Left kidney (tissue), 2 donors: ENCODE data around the gene GIMAP5. TPM values are rescaled to one million over a fixed set of nuclear protein-coding genes. Genes with fewer than 3 reads are reported as not detected.

ENCODE experiments used
- DNase-seq: peaks from one replicate; pipeline ENCODE4 v3.0.0-alpha.2; 2013
- polyA plus RNA-seq: library from polyadenylated mRNA; unstranded; fragments of 120-200 nt; gene quantifications from one replicate; pipeline ENCODE4 v1.2.1, GENCODE V29; 2013; ENCODE audit not compliant: insufficient read length

GIMAP5 gene
- polyA plus RNA-seq, 1 donor, result 5.6 TPM

GRCh38 chr7:150733482-150734095 is 3.6 kb upstream of the GIMAP5 start:
- DNase-seq, result no peak

- DNase-seq, result no peak
Measured at GRCh38 chr7:150734254-150734653, 3.0 kb upstream of the GIMAP5 start.

DNA sequence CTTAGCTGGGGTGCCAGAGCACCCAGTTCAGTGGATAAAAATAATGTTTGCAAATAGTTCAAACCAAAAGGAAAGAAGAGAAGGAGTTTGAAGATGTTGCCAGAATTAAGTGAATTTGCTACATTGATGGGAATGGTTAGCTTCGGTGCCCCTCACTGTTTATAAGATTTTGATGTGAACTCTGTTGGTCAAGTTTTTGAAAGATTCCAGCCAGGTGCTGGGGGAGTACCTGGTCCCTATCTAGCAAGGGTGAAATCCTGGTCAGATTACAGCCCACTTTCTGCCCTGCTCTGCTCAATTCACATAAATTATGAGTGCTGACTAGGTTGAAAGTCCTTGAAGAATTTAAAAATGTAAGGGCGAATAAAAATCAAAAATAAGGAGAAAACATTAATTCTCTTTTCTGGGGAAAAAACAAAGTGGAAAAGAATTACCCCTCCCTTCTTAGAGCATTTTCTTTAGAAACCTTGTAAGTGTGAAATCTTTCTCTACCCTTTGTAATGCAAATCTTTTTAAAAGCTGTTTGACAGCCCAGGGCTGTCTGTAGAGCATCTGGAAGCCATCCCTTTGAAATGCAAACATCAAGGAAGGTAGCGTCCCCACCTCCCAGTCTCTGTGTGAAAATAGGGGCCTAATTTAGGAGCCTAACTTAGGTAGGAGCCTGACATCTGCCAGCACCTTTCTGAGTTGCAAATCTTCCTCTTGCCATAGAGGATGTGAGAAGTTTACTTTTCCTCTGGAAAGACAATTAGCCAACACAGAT is 1.4 kb upstream of the GIMAP5 start:
- DNase-seq, result no peak

- DNase-seq, result no peak
Measured at GRCh38 chr7:150736864-150737263, 354 bp upstream of the GIMAP5 start.

DNA sequence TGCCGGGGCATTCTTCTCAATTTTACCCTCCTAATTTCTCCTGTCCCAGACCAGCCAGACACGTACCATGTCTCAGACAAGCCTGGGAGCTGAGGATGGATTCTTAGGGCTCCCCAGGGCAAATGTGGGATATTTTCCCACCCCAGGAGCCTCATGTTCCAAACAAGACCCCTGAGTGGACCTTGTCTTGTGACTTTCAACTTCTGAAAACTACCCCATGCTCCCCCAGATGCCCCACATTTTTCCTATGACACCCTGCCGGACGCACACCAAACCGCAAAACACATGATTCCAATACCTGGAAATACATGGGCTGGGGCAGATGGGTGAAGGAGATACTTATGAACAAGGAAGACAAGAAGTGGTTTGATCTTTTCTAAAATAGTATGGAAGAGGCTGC is 874 bp downstream of the GIMAP5 start:
- no peak for DNase-seq

- DNase-seq, result no peak
Measured at GRCh38 chr7:150738591-150739001, 1.4 kb downstream of the GIMAP5 start.

GRCh38 chr7:150739033-150739432 is 1.8 kb downstream of the GIMAP5 start:
- DNase-seq, result no peak

DNA sequence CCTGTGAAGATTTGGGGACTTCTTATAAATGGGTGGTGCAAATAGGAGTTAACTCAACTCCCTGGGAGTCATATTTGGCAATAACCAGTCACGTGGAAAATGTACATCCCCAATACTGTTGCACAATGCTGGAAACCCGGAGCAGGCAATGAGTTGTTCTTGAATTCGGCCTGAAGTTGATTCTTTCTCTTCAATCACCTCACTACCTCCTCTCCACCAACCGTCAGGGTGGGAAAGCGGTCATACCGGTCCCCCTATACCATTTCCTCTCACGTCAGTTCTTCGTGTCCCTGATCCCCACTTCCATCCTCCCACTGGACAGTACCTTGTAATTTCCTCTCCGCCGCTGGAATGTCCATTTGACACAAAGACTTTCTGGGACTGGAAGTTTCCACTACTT is 2.8 kb downstream of the GIMAP5 start:
- no peak for DNase-seq

GRCh38 chr7:150742286-150742968 is 5.2 kb downstream of the GIMAP5 start:
- DNase-seq, result no peak

DNA sequence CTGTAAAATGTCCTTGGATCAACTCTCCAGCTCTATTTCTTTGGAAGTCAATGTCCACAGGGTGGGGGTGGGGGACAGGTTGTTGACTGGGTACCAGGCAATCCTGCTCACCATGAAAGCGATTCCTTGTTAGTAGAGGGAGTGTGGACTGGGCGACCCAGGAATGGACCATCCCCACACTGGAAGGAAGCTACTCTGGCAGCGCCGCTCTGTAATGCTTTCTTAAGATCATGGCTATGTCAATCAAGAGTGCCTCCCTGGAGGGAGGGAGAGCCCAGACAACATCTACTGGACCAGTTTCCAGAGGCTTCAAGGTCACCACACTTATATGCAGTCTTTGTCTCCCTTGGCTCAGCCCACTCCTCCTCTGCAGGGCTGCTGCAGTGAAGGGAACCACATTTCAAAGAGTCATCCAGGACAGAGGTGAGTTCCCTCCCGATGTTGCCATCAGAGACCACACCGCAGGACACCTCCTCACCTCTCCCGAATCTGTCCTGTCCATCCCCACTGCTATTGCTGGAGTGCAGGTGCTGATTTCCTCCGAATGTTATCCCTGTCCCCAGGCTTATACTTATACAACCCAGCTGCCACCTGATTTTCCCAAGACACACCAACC is 6.9 kb downstream of the GIMAP5 start:
- no peak for DNase-seq

GRCh38 chr7:150745086-150745485 is 7.9 kb downstream of the GIMAP5 start:
- no peak for DNase-seq

- DNase-seq, result no peak
Measured at GRCh38 chr7:150745876-150746275, 8.7 kb downstream of the GIMAP5 start.

DNA sequence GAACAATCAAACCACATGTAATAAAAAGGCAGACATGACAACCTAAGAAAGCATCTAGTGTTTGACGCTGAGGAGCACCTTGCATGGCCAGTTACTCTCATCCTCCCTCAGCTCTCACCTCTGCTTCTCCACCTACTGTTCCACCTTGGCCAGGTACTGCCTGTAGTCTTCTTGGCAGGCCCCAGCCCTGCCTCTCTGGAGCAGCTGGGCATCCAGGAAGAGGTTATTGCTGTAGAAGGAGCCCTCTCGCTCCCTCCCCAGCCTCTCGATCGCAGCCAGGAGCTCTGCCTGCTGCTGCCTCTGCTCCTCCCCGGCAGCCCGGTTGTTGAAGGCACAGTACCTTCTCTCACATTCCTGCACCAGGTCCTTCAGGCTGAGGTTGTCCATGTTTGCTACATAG is 9.7 kb downstream of the GIMAP5 start:
- no peak for DNase-seq

DNA sequence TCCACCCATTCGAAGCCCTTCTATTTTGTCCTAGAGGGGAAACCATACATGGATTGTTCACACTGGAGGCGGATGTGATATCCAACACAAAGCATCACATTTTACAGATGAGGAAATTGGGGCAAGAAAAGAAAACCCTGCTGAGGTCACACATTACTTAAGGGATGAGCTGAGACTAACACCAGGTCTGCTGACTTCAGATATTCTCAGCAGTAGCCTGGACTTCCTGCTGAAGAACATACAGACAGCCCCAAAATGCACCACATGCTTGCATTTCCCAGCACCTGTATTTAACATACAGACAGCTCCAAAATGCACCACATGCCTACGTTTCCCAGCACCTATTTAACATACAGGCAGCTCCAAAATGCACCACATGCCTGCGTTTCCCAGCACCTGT is 11.2 kb downstream of the GIMAP5 start:
- no peak for DNase-seq

DNA sequence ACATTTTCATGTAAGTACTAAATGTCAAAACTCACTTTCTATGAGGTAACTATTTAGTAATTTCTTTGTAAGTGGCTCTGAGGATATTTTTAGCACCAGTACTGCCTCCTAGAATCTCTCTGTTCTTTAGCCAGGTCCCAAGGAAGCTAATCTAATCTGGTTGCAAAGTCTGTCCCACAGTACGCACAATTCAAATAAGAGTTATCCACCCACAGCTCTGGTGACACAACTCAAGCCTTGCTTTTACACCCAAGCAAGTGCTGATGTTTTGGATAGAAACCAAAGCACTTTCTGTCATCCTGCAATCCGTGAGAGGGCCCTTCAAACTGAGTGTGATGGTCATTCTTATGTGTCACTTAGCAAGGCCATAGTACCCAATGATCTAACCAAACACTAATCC is 14.5 kb downstream of the GIMAP5 start:
- DNase-seq, result no peak

DNA sequence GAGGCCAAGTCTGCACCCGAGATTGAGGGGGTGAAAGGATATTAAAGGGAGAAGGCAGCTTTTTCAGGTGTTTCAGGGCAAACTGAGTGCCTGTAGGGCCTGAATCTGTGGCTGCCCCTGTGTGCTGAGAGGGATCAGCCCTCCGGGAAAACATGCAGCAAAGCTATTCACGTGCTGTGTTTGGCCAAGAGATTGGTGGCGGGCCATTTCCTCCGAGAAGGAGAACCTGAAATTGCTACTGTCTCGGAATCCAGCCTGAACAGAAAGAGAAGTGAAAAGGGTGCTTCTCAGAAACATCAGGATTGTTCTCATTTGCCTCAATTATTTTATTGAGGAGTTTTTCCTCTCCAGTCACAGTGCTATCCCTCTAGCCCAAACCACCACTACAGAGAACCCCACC is 16.0 kb downstream of the GIMAP5 start:
- no peak for DNase-seq

DNA sequence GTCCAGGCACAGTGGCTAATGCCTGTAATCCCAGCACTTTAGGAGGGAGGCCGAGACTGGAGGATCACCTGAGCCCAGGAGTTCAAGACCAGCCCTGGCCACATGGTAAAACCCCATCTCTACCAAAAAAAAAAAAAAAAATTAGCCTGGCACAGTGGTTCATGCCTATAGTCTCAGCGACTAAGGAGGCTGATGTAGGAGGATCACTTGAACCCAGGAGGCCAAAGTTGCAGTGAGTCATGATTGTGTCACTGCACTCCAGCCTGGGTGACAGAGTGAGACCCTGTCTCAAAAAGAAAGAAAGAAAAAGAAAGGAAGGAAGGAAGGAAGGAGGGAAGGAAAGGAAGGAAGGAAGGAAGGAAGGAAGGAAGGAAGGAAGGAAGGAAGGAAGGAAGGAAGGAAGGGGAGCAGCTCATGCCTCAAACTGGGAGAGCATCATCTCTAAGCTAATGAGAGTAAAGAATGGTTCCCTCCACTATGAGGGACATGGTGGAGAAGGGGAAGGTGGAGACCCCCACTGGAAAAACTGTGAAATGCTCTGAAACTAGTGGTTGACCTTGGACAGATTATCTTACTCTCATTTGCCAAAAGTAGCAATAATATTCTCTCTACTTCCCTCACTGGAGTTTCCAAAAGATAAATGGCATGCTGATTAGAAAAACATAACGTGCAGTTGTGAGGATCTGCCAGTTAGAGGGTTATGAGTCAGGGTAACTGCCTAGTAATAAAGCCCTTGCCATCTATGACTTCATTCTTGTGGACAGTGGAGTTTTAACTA is 16.8 kb downstream of the GIMAP5 start:
- peak; percentile 14 for DNase-seq

DNA sequence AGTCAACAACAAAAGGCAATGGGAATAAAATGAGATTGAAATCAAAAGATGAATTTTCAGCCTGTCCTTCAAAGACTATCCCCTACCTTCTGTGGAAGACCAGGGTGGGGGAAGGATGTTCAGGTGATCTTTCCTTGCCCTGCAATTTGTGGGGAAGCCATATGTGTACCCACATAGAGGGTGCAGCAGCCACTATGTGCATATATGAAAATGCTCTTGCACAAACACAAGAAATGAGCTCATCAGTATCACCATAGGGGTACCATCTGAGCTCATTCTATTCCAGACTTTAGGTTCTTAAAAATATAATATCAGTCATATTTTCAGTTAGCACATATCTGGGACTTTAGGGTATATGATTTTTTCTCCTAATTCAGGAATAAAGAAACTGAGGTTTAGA is 17.7 kb downstream of the GIMAP5 start:
- no peak for DNase-seq

- no peak for DNase-seq
Measured at GRCh38 chr7:150755473-150756099, 18.4 kb downstream of the GIMAP5 start.

DNA sequence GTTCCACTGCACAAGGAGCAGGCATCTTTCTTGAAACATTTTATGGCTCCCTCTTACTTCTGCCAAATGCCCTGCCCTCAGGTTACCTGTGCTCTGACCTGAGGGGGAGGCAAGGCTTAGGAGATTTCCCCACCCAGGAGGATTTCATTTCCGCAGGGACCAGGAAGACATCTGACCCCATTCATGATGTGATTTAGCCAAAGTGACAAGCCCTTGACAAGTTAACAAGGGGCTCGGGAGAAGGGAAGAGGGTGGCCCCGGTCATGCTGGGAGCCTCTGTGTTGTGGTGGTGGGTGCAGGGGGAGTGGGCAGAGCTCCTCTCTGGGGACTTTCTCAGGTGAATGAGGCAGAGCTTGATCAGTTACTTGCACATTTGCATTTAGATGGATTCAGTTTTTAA is 18.9 kb downstream of the GIMAP5 start:
- no peak for DNase-seq

GRCh38 chr7:150756858-150757257 is 19.6 kb downstream of the GIMAP5 start:
- no peak for DNase-seq

DNA sequence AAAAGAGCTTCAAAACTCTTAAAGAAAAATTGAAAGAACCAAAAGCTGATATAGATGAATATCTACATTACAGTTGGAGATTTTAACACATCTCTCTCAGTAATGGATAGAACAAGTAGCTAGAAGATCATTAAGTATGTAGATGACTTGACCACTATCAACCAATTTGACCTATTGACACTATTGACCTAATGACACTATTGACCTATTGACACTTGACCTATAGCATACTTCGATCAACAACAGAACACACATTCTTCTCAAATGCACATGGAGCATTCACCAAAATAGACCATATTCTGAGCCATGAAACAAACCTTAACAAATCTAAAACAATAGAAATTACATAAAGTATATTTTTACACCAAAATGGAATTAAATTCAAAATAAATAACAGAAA is 22.3 kb downstream of the GIMAP5 start:
- no peak for DNase-seq
